Fibroblast of pulmonary artery (primary cell): ENCODE data around the gene CTR9.

Source experiments
- DNase-seq: peaks from one replicate; pipeline ENCODE4 v3.0.0-alpha.2; 2010; ENCODE audit warnings: low read depth
- H3K4me3 ChIP-seq: replicated peaks from 2 replicates; pipeline ENCODE4 v1.5.1; 2011; ENCODE audit warnings: low read depth, mild to moderate bottlenecking, control low read depth, low read length, moderate library complexity
- TF ChIP-seq, protein P1 (sequence below): IDR thresholded peaks from 2 replicates; pipeline ENCODE4 v1.5.1; 2011; ENCODE audit warnings: mild to moderate bottlenecking, control low read depth, low read length, inconsistent platforms; ENCODE audit errors: missing control alignments

Gene CTR9

DNA sequence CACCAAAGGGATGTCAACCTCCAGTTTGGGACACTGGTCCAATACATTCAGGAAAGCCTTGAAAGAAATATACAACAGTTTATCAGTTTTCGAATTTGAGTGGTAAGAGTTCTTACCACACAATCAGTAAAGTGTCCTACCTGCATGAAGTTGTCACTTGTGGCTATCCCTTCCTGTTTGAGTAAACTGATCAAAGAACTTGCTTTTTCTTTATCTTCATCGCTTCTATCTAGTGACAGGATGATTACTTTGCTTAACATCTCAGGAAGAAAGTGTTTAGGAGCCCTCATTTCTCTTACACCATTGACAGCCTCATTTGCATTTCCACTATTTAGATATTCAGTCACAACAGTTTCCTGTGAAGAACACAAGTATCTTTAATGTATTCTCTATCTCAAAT is 49.2 kb downstream of the CTR9 start:
- no peak overlapping the region for H3K4me3 ChIP-seq
- TF ChIP-seq, protein P1, sequence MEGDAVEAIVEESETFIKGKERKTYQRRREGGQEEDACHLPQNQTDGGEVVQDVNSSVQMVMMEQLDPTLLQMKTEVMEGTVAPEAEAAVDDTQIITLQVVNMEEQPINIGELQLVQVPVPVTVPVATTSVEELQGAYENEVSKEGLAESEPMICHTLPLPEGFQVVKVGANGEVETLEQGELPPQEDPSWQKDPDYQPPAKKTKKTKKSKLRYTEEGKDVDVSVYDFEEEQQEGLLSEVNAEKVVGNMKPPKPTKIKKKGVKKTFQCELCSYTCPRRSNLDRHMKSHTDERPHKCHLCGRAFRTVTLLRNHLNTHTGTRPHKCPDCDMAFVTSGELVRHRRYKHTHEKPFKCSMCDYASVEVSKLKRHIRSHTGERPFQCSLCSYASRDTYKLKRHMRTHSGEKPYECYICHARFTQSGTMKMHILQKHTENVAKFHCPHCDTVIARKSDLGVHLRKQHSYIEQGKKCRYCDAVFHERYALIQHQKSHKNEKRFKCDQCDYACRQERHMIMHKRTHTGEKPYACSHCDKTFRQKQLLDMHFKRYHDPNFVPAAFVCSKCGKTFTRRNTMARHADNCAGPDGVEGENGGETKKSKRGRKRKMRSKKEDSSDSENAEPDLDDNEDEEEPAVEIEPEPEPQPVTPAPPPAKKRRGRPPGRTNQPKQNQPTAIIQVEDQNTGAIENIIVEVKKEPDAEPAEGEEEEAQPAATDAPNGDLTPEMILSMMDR = no peak
- no peak for DNase-seq

DNA sequence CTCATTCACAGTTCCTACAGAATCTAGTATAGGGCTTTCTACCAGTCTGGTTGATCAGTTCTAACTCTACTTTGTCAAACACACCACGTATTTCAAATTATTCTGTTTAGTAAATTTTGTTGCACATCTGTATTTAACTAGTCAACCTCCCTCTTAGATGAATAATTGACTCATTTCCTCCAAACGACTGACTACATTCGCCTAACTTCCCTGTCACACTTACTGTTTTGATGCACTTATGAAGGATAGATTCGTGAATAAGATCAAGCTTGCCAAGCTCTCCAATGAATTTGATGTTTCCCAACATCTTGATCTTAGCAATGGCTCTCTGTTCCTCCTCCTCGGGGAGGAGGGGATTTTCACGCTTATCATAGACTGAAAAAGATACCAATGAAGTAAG is 52.6 kb downstream of the CTR9 start:
- TF ChIP-seq, protein P1 = no peak
- no peak overlapping the region for H3K4me3 ChIP-seq
- no peak for DNase-seq

DNA sequence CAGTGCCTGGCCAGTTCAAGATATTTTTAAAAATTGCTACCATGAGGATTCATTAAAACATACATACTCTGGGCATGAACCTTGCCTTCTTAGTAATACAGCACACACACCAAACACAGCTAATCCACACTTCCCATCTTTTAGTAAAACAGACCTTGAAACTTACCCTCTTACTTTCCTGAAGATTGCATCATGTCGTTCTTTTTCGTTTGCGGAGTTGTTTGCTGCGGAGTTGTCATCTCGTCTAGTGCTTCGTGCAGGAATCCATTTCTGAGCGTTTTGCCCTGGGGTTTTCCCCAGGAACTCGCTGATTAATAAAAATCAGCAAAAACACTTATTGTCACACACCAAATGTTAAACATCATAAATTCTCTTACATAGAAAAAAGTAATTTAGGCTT is 54.7 kb downstream of the CTR9 start:
- DNase-seq = no peak
- peak overlapping the region; percentile 6 for H3K4me3 ChIP-seq
- TF ChIP-seq, protein P1 = no peak

DNA sequence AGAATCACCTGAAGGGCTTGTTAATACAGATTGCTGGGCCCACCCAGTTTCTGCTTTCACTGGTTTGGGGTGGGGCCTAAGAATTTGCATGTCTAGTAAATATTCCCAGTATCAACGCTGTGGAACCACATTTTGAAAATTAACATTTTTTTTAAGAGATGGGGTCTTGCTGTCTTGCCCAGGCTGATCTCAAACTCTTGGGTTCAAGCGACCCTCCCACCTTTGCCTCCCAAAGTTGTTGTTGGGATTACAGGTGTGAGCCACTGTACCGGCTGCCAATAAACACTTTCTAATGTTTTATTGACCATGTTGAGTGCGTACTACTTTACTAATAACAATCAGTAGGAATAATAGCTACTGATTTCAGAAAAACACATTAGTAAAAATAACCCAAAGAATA is 55.2 kb downstream of the CTR9 start:
- no peak for DNase-seq
- TF ChIP-seq, protein P1 = no peak
- peak overlapping the region; percentile 96 for H3K4me3 ChIP-seq

DNA sequence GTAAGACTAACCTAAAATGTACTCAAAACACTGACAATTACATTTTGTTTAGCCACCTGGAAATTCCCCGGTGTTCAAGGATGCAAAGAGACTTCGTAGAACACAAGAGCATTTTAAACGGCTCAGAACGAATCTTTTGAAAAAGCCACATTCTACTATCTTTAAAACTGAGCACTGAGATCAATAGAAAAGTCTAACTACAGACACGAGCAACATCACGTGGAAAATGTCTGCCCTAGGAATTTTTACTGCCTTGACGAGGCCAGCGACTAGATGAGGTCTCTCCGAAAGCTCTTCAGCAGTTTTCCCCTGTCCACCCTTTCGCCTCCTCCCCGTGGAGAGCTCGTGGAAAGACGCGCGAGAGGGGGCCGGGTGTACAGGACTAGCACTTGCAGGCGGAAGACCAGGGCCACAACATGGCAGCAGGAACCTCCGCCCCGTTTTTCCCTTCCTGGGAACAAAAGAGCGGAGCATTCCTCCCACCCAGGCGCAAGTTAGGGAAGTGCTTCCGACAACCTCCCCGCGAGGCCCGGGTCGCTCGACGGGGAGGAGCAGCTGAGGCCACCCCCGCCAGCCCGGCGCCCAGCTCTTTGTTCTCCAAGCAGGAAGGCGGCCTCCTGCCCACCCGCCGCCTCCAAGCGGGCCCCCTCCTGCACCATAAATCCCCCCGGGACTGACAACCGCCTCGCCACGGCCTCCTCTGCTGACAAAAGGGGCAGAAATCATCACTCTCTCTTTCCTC is 56.6 kb downstream of the CTR9 start:
- TF ChIP-seq, protein P1 = no peak
- peak; percentile 68 for DNase-seq
- H3K4me3 ChIP-seq = peak overlapping the region; percentile 96

DNA sequence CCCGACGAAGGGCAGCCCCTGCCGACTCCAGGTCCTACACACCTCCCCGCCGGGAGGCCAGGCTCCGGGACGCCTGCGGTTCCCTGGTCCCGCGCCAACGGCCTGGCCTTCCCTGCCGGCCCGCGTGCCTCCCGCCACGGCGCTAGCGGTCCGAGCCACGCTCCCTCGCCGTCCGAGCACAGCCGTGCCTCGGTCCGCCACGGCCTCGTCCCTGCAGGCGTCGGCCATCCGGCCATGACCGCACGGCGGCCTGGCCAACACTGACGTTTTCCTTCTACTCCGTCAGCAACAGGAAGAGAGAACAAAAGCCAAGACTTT is 57.1 kb downstream of the CTR9 start:
- H3K4me3 ChIP-seq = peak overlapping the region; percentile 96
- DNase-seq = no peak
- TF ChIP-seq, protein P1 = no peak
